Vagina (tissue), 2 donors: ENCODE data around the gene ZNF804B.

Experiments
- POLR2AphosphoS5 ChIP-seq, 2 donors: sonication (generic); formaldehyde crosslinking; IDR thresholded peaks; one replicate each; pipeline ENCODE4 v1.9.0; 2017; ENCODE audit warnings: antibody characterized with exemption in 2 of 2, mild to moderate bottlenecking in 2 of 2, low read depth in 1 of 2; ENCODE audit not compliant: insufficient read depth in 1 of 2
- TF ChIP-seq, protein P1 (sequence below), 3 experiments: fragments of 450-650 bp in 2 of 3; fragments of 200-600 bp in 1 of 3; sonication (generic) in 1 of 3; IDR thresholded peaks; one replicate each; pipeline ENCODE4 v1.5.1; 2017 to 2019; ENCODE audit warnings: antibody characterized with exemption in 3 of 3, mild to moderate bottlenecking in 2 of 3, moderate library complexity in 2 of 3

DNA sequence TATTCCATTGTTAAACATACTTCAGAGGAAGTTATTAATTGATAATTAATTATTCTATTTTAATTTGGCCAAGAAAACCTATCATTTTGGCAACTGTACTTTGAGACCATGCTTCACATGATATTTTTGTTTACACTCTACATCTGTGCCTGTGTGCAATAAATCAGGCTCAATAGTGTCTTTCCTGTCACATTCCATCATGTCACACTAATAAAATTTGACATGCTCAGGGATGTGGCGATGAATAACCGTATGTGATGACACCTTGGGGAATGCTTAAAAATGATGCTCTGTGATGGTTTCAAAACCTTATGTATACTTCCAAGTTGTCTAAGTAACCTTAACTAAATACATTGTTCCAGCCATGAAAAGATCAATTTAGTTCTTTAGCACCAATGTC, 400.6 kb downstream of the ZNF804B start:
- TF ChIP-seq POLR2AphosphoS5 (IDR thresholded peaks at IDR 0.05; ENCODE audit: insufficient read depth in 1 of 2, low read depth in 1 of 2), result no peak
- TF ChIP-seq, protein P1, sequence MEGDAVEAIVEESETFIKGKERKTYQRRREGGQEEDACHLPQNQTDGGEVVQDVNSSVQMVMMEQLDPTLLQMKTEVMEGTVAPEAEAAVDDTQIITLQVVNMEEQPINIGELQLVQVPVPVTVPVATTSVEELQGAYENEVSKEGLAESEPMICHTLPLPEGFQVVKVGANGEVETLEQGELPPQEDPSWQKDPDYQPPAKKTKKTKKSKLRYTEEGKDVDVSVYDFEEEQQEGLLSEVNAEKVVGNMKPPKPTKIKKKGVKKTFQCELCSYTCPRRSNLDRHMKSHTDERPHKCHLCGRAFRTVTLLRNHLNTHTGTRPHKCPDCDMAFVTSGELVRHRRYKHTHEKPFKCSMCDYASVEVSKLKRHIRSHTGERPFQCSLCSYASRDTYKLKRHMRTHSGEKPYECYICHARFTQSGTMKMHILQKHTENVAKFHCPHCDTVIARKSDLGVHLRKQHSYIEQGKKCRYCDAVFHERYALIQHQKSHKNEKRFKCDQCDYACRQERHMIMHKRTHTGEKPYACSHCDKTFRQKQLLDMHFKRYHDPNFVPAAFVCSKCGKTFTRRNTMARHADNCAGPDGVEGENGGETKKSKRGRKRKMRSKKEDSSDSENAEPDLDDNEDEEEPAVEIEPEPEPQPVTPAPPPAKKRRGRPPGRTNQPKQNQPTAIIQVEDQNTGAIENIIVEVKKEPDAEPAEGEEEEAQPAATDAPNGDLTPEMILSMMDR (IDR thresholded peaks at IDR 0.05), result no peak
